Peyer's patch (tissue), 4 donors: ENCODE results near the gene ENAH.

Experiments used
- CTCF ChIP-seq, 6 experiments: fragments of 450-650 bp in 4 of 6; fragments of 200-600 bp in 2 of 6; sonication (generic) in 1 of 6; IDR thresholded peaks; one replicate each; pipeline ENCODE4 v1.5.1; 2017 to 2019; ENCODE audit warnings: antibody characterized with exemption in 6 of 6, mild to moderate bottlenecking in 3 of 6, moderate library complexity in 1 of 6
- POLR2A ChIP-seq, 2 donors: fragments of 450-650 bp; IDR thresholded peaks; one replicate each; pipeline ENCODE4 v1.5.1; 2017; ENCODE audit warnings: antibody characterized with exemption in 2 of 2, mild to moderate bottlenecking in 2 of 2, moderate library complexity in 2 of 2

GRCh38 chr1:225525377-225525776 lies 127.5 kb downstream of the ENAH start:
- no peak for TF ChIP-seq CTCF (IDR thresholded peaks at IDR 0.05)
- no peak for TF ChIP-seq POLR2A (IDR thresholded peaks at IDR 0.05)
